NCI-H2196 (cell line): ENCODE measurements around the gene CDHR4.
"Not testable (repeated sequence)": the region's sequence is repeated elsewhere in the genome, so short reads cannot be mapped to it uniquely, and the experiment has no call there.

Experiments used
- DNase-seq: peaks from one replicate; lab custom pipeline; 2025; ENCODE audit not compliant: unreplicated experiment; lab: John Stamatoyannopoulos, UW

CDHR4 gene

GRCh38 chr3:49799761-49800160, at the start of gene CDHR4:
CDHR4 (minus strand) TSS chr3:49799873; CDS start chr3:49799812, 61 bp downstream.
- DNase-seq, result no peak

GRCh38 chr3:49845694-49846093, 46.0 kb upstream of the CDHR4 start:
- DNase-seq, result no peak

- no peak for DNase-seq
Observed at GRCh38 chr3:49844464-49845183, 45.0 kb upstream of the CDHR4 start.

GRCh38 chr3:49842843-49843517, 43.3 kb upstream of the CDHR4 start:
- peak; percentile 20 for DNase-seq

- peak; percentile 2 for DNase-seq
Observed at GRCh38 chr3:49841806-49842205, 42.1 kb upstream of the CDHR4 start.

- DNase-seq, result peak; percentile 23
Observed at GRCh38 chr3:49841126-49841696, 41.5 kb upstream of the CDHR4 start.

GRCh38 chr3:49840388-49840787, 40.7 kb upstream of the CDHR4 start:
- DNase-seq, result no peak

- DNase-seq, result peak; percentile 64
Observed at GRCh38 chr3:49839193-49839809, 39.6 kb upstream of the CDHR4 start.

GRCh38 chr3:49831341-49831740, 31.7 kb upstream of the CDHR4 start:
- no peak for DNase-seq

- DNase-seq, result no peak
Observed at GRCh38 chr3:49826016-49826415, 26.3 kb upstream of the CDHR4 start.

GRCh38 chr3:49823131-49823530, 23.5 kb upstream of the CDHR4 start:
- not testable (repeated sequence) for DNase-seq

GRCh38 chr3:49813497-49814174, 14.0 kb upstream of the CDHR4 start, which contains the start of gene UBA7:
UBA7 (minus strand) TSS chr3:49813953; CDS start chr3:49813787, 166 bp downstream.
- DNase-seq, result peak; percentile 52

GRCh38 chr3:49812916-49813496, 13.3 kb upstream of the CDHR4 start:
- no peak for DNase-seq

- DNase-seq, result no peak
Observed at GRCh38 chr3:49807431-49808114, 7.9 kb upstream of the CDHR4 start.

GRCh38 chr3:49806850-49807249, 7.2 kb upstream of the CDHR4 start:
- no peak for DNase-seq

GRCh38 chr3:49805897-49806701, 6.4 kb upstream of the CDHR4 start:
- no peak for DNase-seq

GRCh38 chr3:49805367-49805782, 5.7 kb upstream of the CDHR4 start:
- DNase-seq, result no peak

GRCh38 chr3:49804141-49805041, 4.7 kb upstream of the CDHR4 start:
- DNase-seq, result no peak
